SK-N-SH (cell line): ENCODE data around the gene SPEF2. TPM values are rescaled to one million over a fixed set of nuclear protein-coding genes. Genes with fewer than 3 reads are reported as not detected.

Experiments
- CTCF ChIA-PET: fragments of 300-600, 350-600 bp; formaldehyde crosslinking; extraction: SDS; loops from one replicate; lab custom pipeline; 2021; lab: Yijun Ruan, JAX
- POLR2A ChIA-PET: fragments of 350-600 bp; sonication (Branson Sonifier 250); formaldehyde crosslinking; extraction: SDS; loops from one replicate; lab custom pipeline; 2020; ENCODE audit warnings: antibody characterized with exemption, inconsistent platforms; lab: Yijun Ruan, JAX
- DNase-seq: peaks from one replicate; pipeline ENCODE4 v3.0.0; 2012
- H2AFZ ChIP-seq: fragments of 200-600 bp; sonication (generic); 2 replicates; pipeline ENCODE4 v1.8.1; 2016; ENCODE audit warnings: antibody characterized with exemption, mild to moderate bottlenecking, low read depth
- H3F3A ChIP-seq: fragments of 200-600 bp; sonication (generic); replicated peaks from 2 replicates; pipeline ENCODE3; 2016; ENCODE audit warnings: antibody characterized with exemption, mild to moderate bottlenecking; ENCODE audit not compliant: insufficient read depth
- H3K27ac ChIP-seq, 2 experiments: fragments of 200-500 bp in 1 of 2; fragments of 200-600 bp in 1 of 2; sonication (Bioruptor generic) in 1 of 2; sonication (generic), shearing (Covaris generic) in 1 of 2; 2 replicates each; pipeline versions ENCODE4 v1.5.1 to v1.6.1; 2014 to 2016; ENCODE audit warnings: low read depth in 2 of 2, inconsistent platforms in 1 of 2, low read length in 1 of 2, mild to moderate bottlenecking in 1 of 2, mixed read lengths in 1 of 2
- H3K27me3 ChIP-seq: fragments of 200-600 bp; sonication (generic), shearing (Covaris generic); 2 replicates; pipeline ENCODE4 v1.6.1; 2016; ENCODE audit warnings: mixed run types; ENCODE audit not compliant: insufficient read depth
- H3K36me3 ChIP-seq, 2 experiments: fragments of 200-500 bp in 1 of 2; fragments of 200-600 bp in 1 of 2; sonication (Bioruptor generic) in 1 of 2; sonication (generic) in 1 of 2; replicated peaks in 1 of 2; 2 replicates each; pipeline versions ENCODE3 to v1.5.1; 2014 to 2016; ENCODE audit warnings: low read length in 1 of 2, mild to moderate bottlenecking in 1 of 2; ENCODE audit not compliant: insufficient read depth in 2 of 2, control insufficient read depth in 1 of 2
- H3K4me1 ChIP-seq, 2 experiments: fragments of 200-500 bp in 1 of 2; fragments of 200-600 bp in 1 of 2; sonication (Bioruptor generic) in 1 of 2; sonication (generic), shearing (Covaris generic) in 1 of 2; 2 replicates each; pipeline versions ENCODE4 v1.5.1 to v1.6.1; 2014 to 2016; ENCODE audit warnings: low read depth in 1 of 2, low read length in 1 of 2, mixed run types in 1 of 2; ENCODE audit not compliant: insufficient read depth in 2 of 2, control insufficient read depth in 1 of 2
- H3K4me2 ChIP-seq: fragments of 200-600 bp; sonication (generic), shearing (Covaris generic); 2 replicates; pipeline ENCODE4 v1.6.1; 2017; ENCODE audit warnings: mixed run types
- H3K4me3 ChIP-seq, 2 experiments: fragments of 200-500 bp in 1 of 2; fragments of 200-600 bp in 1 of 2; sonication (Bioruptor generic) in 1 of 2; sonication (generic), shearing (Covaris generic) in 1 of 2; 2 replicates each; pipeline versions ENCODE4 v1.5.1 to v1.8.1; 2014 to 2016; ENCODE audit warnings: low read depth in 2 of 2, inconsistent platforms in 1 of 2, low read length in 1 of 2, mild to moderate bottlenecking in 1 of 2, mixed read lengths in 1 of 2, moderate library complexity in 1 of 2
- H3K79me2 ChIP-seq: fragments of 200-600 bp; sonication (generic); 2 replicates; pipeline ENCODE4 v1.8.1; 2017; ENCODE audit warnings: mild to moderate bottlenecking; ENCODE audit not compliant: insufficient read depth
- H3K9ac ChIP-seq: fragments of 200-600 bp; sonication (generic); 2 replicates; pipeline ENCODE4 v1.6.1; 2017; ENCODE audit warnings: mixed run types
- H3K9me2 ChIP-seq: fragments of 200-600 bp; sonication (generic); 2 replicates; pipeline ENCODE4 v1.6.1; 2017; ENCODE audit warnings: mixed run types
- H3K9me3 ChIP-seq: fragments of 200-600 bp; sonication (generic); 2 replicates; pipeline ENCODE4 v1.6.1; 2017; ENCODE audit warnings: mixed run types, mild to moderate bottlenecking, moderate library complexity
- H4K20me1 ChIP-seq: fragments of 200-600 bp; sonication (generic); 2 replicates; pipeline ENCODE4 v1.6.1; 2017; ENCODE audit warnings: mild to moderate bottlenecking, mixed run types; ENCODE audit not compliant: insufficient read depth
- CHD2 ChIP-seq: fragments of 150-350 bp; IDR thresholded peaks from 2 replicates; pipeline ENCODE4 v1.6.1; 2018; ENCODE audit warnings: low read length; ENCODE audit not compliant: partially characterized antibody
- ELF1 ChIP-seq: IDR thresholded peaks from 2 replicates; pipeline ENCODE4 v1.4.0; 2012
- EP300 ChIP-seq, 2 experiments: IDR thresholded peaks; 2 replicates each; pipeline versions ENCODE4 v1.4.0 to v1.6.1; 2012; ENCODE audit warnings: borderline replicate concordance in 1 of 2, low read depth in 1 of 2, low read length in 1 of 2
- FOSL2 ChIP-seq: IDR thresholded peaks from 2 replicates; pipeline ENCODE4 v1.4.0; 2012; ENCODE audit warnings: low read depth, mild to moderate bottlenecking, moderate library complexity, borderline replicate concordance
- FOXJ3 ChIP-seq: sonication (generic); formaldehyde crosslinking; IDR thresholded peaks from 2 replicates; pipeline ENCODE4 v1.5.1; 2020; ENCODE audit warnings: mild to moderate bottlenecking, missing genetic modification reagents
- FOXM1 ChIP-seq: IDR thresholded peaks from 2 replicates; pipeline ENCODE4 v1.4.0; 2012; ENCODE audit warnings: low read depth, mild to moderate bottlenecking
- IRF3 ChIP-seq: fragments of 150-350 bp; IDR thresholded peaks from 2 replicates; pipeline ENCODE4 v1.6.1; 2016; ENCODE audit warnings: mild to moderate bottlenecking, low read depth, low read length
- JUND ChIP-seq: IDR thresholded peaks from 2 replicates; pipeline ENCODE4 v1.4.0; 2012
- MXI1 ChIP-seq: IDR thresholded peaks from 2 replicates; pipeline ENCODE4 v1.6.1; 2012; ENCODE audit warnings: mild to moderate bottlenecking, low read depth, low read length, improper control_type of control experiment
- NFIC ChIP-seq: IDR thresholded peaks from 2 replicates; pipeline ENCODE4 v1.4.0; 2012; ENCODE audit warnings: borderline replicate concordance
- POLR2AphosphoS5 ChIP-seq: IDR thresholded peaks from 2 replicates; pipeline ENCODE4 v1.6.1; 2012; ENCODE audit warnings: low read depth, low read length
- REST ChIP-seq: IDR thresholded peaks from 2 replicates; pipeline ENCODE4 v1.6.1; 2012; ENCODE audit warnings: mild to moderate bottlenecking, low read depth, low read length, moderate library complexity
- TCF12 ChIP-seq: IDR thresholded peaks from 2 replicates; pipeline ENCODE4 v1.4.0; 2012
- TEAD4 ChIP-seq: IDR thresholded peaks from 2 replicates; pipeline ENCODE4 v1.4.0; 2012; ENCODE audit warnings: mild to moderate bottlenecking, borderline replicate concordance; ENCODE audit not compliant: insufficient read depth
- WGBS: methylation state at CpG from one replicate; pipeline ENCODE4 v1.1.6; 2017; ENCODE audit warnings: low lambda C conversion rate; 5-methylcytosine and 5-hydroxymethylcytosine counted together
- polyA plus RNA-seq, 3 experiments: library from polyadenylated mRNA; depleted of rRNA; stranded (reverse); fragments of >200 nt; gene quantifications; 2 replicates each; pipeline ENCODE4 v1.2.3, GENCODE V29; 2012
- TF ChIP-seq, protein P1 (sequence below): IDR thresholded peaks from 2 replicates; pipeline ENCODE4 v1.4.0; 2012; ENCODE audit warnings: low read depth, borderline replicate concordance
- TF ChIP-seq, protein P2 (sequence below): IDR thresholded peaks from 2 replicates; pipeline ENCODE4 v1.4.0; 2012; ENCODE audit warnings: low read depth, borderline replicate concordance
- TF ChIP-seq, protein P3 (sequence below): IDR thresholded peaks from 2 replicates; pipeline ENCODE4 v1.4.0; 2012; ENCODE audit warnings: low read depth

Gene SPEF2
- polyA plus RNA-seq, 1 of the 3 experiments (the other 2 are of a cell fraction), result 1.6 TPM

DNA sequence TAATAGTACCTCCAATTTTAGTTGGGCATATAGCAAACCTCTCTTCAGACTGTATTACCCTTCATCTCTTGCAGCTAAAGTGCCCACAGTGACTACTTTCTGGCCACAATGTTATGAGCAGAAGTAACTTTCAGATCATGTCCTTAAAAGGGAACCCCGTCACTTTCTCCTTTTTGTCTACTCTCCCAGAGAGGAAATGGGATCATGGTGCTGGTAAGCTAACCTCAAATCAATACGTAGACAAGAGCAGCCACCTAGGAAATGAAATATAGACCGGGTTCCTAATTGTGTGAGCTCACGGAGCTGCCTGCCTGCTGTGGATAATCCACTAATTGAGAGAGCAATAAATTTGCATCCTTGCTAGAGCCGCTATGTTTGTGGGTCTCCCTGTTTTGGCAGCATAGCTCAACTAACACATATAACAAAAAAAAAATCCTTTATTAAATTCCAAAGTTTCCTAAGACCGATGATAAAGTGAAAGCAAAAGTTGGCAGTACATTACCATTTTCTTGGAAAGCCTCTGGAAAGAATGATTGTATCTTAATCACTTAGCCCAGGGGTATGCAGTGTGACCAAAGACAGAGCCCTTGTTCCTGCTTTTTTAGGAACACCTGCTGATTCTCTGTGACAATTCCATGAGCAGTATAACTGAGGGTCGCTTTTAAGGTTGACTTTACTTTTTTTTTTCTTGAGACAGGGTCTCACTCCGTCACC is 233.5 kb downstream of the SPEF2 start:
- Histone ChIP-seq H3K79me2 (no peaks in the 10 kb centered on the region), H3K9ac (peak overlapping the region; percentile 41; the same call in 1 of the 2 replicates), H2AFZ (peak overlapping the region; percentile 72), H3K27ac (peak overlapping the region in 1 of 2 experiments; percentile 60; a peak in 1 of 4 replicates), H3K36me3 (no peaks in the 10 kb centered on the region), H3K4me2 (peak overlapping the region; percentile 69), H3K4me1 (peaks cover 0 to 15% of the 10 kb centered on the region in 2 experiments; a peak in 2 of 4 replicates), H3F3A (peaks cover 7% of the 10 kb centered on the region), H3K9me2 (no peaks in the 10 kb centered on the region), H4K20me1 (no peaks in the 10 kb centered on the region), H3K9me3 (no peaks in the 10 kb centered on the region; the same call in 1 of the 2 replicates), H3K4me3 (peak overlapping the region; percentile 36 to 48; a peak in 2 of 4 replicates), H3K27me3 (no peaks in the 10 kb centered on the region)
- TF ChIP-seq, protein P1, sequence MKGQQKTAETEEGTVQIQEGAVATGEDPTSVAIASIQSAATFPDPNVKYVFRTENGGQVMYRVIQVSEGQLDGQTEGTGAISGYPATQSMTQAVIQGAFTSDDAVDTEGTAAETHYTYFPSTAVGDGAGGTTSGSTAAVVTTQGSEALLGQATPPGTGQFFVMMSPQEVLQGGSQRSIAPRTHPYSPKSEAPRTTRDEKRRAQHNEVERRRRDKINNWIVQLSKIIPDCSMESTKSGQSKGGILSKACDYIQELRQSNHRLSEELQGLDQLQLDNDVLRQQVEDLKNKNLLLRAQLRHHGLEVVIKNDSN, result no peak
- no peak for TF ChIP-seq TEAD4
- TF ChIP-seq IRF3, result no peak
- no peak for TF ChIP-seq FOXM1
- TF ChIP-seq POLR2AphosphoS5, result no peak
- TF ChIP-seq NFIC, result no peak
- no peak for TF ChIP-seq FOSL2
- TF ChIP-seq CHD2, result no peak
- TF ChIP-seq MXI1, result no peak
- TF ChIP-seq, protein P2, sequence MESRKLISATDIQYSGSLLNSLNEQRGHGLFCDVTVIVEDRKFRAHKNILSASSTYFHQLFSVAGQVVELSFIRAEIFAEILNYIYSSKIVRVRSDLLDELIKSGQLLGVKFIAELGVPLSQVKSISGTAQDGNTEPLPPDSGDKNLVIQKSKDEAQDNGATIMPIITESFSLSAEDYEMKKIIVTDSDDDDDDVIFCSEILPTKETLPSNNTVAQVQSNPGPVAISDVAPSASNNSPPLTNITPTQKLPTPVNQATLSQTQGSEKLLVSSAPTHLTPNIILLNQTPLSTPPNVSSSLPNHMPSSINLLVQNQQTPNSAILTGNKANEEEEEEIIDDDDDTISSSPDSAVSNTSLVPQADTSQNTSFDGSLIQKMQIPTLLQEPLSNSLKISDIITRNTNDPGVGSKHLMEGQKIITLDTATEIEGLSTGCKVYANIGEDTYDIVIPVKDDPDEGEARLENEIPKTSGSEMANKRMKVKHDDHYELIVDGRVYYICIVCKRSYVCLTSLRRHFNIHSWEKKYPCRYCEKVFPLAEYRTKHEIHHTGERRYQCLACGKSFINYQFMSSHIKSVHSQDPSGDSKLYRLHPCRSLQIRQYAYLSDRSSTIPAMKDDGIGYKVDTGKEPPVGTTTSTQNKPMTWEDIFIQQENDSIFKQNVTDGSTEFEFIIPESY, result no peak
- no peak for TF ChIP-seq ELF1
- no peak for TF ChIP-seq EP300 (IDR thresholded peaks at IDR 0.05; ENCODE audit: borderline replicate concordance in 1 of 2, low read depth in 1 of 2, low read length in 1 of 2)
- no peak for TF ChIP-seq JUND
- TF ChIP-seq REST, result no peak
- TF ChIP-seq TCF12, result no peak
- TF ChIP-seq FOXJ3 (CRISPR knock-in tag), result no peak
- TF ChIP-seq, protein P3, sequence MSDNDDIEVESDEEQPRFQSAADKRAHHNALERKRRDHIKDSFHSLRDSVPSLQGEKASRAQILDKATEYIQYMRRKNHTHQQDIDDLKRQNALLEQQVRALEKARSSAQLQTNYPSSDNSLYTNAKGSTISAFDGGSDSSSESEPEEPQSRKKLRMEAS, result no peak
- ChIA-PET POLR2A (no interaction called here), CTCF (interaction anchor here (0.8 to 2.3 kb wide), 4 partner anchors 11 to 200 kb away, joined by 3 to 7 read pairs (median 4); no protein-coding TSS in a partner anchor)
- DNase-seq, result no peak
- 28% methylated on average over 8 of the region's 8 CpGs for WGBS
